SU-DHL-6 (cell line): ENCODE measurements around the gene PHETA1.
A peak's percentile ranks its signal among the peaks of the same experiment; 100 is the strongest.

Source experiments
- H2AFZ ChIP-seq: fragments of 200-600 bp; sonication (generic); 2 replicates; pipeline ENCODE4 v1.6.1; 2014; ENCODE audit warnings: low read depth, mild to moderate bottlenecking, moderate library complexity, mixed read lengths, antibody characterized with exemption, low read length; ENCODE audit not compliant: severe bottlenecking
- H3F3A ChIP-seq: fragments of 200-600 bp; shearing (Covaris generic); 2 replicates; pipeline ENCODE4 v1.6.0; 2016; ENCODE audit warnings: antibody characterized with exemption, mild to moderate bottlenecking; ENCODE audit not compliant: insufficient read depth
- H3K27ac ChIP-seq: fragments of 200-600 bp; sonication (generic); 2 replicates; pipeline ENCODE4 v1.5.1; 2016; ENCODE audit warnings: low read depth, mild to moderate bottlenecking, low read length, moderate library complexity, mixed read lengths
- H3K27me3 ChIP-seq: fragments of 200-600 bp; sonication (generic), shearing (Covaris generic); 2 replicates; pipeline ENCODE4 v1.6.0; 2014; ENCODE audit warnings: mild to moderate bottlenecking, low read length
- H3K36me3 ChIP-seq: fragments of 200-600 bp; sonication (generic); 2 replicates; pipeline ENCODE4 v1.6.1; 2014; ENCODE audit warnings: mild to moderate bottlenecking, low read length, mixed read lengths
- H3K4me2 ChIP-seq: fragments of 300-600, 200-600 bp; shearing (Covaris generic), sonication (generic); 2 replicates; pipeline ENCODE4 v1.6.0; 2014; ENCODE audit warnings: low read length, low read depth, mild to moderate bottlenecking; ENCODE audit not compliant: poor library complexity, severe bottlenecking
- H3K4me3 ChIP-seq: fragments of 200-600 bp; sonication (generic); 2 replicates; pipeline ENCODE4 v1.5.1; 2014; ENCODE audit warnings: antibody characterized with exemption, low read length, mild to moderate bottlenecking, mixed read lengths; ENCODE audit not compliant: insufficient read depth, poor library complexity, severe bottlenecking
- H3K79me2 ChIP-seq: fragments of 200-600 bp; sonication (generic); 2 replicates; pipeline ENCODE4 v1.6.1; 2014; ENCODE audit warnings: mild to moderate bottlenecking, low read length, moderate library complexity; ENCODE audit not compliant: insufficient read depth
- H3K9ac ChIP-seq: fragments of 200-600 bp; sonication (generic); 2 replicates; pipeline ENCODE4 v1.7.0; 2014; ENCODE audit warnings: mild to moderate bottlenecking, low read length
- H3K9me2 ChIP-seq: fragments of 200-600 bp; sonication (generic); replicated peaks from 2 replicates; pipeline ENCODE4 v1.6.1; 2014; ENCODE audit warnings: low read length; ENCODE audit not compliant: insufficient read depth
- H3K9me3 ChIP-seq: fragments of 200-600 bp; sonication (generic); 2 replicates; pipeline ENCODE4 v1.6.1; 2014; ENCODE audit warnings: low read length, mixed read lengths; ENCODE audit not compliant: insufficient read depth
- H4K20me1 ChIP-seq: fragments of 200-600 bp; sonication (generic); 2 replicates; pipeline ENCODE4 v1.6.1; 2014; ENCODE audit warnings: low read depth, mild to moderate bottlenecking, antibody characterized with exemption, low read length, moderate library complexity, mixed read lengths
- CTCF ChIP-seq: fragments of 200-600 bp; sonication (generic); IDR thresholded peaks from one replicate; pipeline ENCODE4 v1.5.1; 2017; ENCODE audit warnings: antibody characterized with exemption, mild to moderate bottlenecking, low read length, moderate library complexity; ENCODE audit not compliant: insufficient read depth, poor library complexity, severe bottlenecking
- EZH2phosphoT487 ChIP-seq: fragments of 200-600 bp; sonication (generic), shearing (Covaris generic); conservative IDR thresholded peaks from 2 replicates; pipeline ENCODE4 v1.6.1; 2018; ENCODE audit warnings: mild to moderate bottlenecking, antibody characterized with exemption, low read length, moderate library complexity, mixed read lengths

Gene PHETA1

GRCh38 chr12:111406474-111407376 is 37.8 kb upstream of the PHETA1 start:
- Histone ChIP-seq H3K36me3 (no peaks in the 10 kb centered on the region), H3K9me2 (no peaks in the 10 kb centered on the region), H3K27ac (peak overlapping the region; percentile 81), H3F3A (peaks cover 26% of the 10 kb centered on the region), H3K9me3 (no peaks in the 10 kb centered on the region), H3K4me2 (peak overlapping the region; percentile 79), H2AFZ (no peak overlapping the region), H4K20me1 (0 out of 2 replicates have a peak, but pooled peaks cover 7% of the 10 kb centered on the region), H3K79me2 (peaks cover 58% of the 10 kb centered on the region), H3K9ac (peak overlapping the region; percentile 92), H3K27me3 (no peaks in the 10 kb centered on the region), H3K4me3 (peak overlapping the region; percentile 66)
- TF ChIP-seq CTCF (no peak), EZH2phosphoT487 (no peak)

- Histone ChIP-seq H3K36me3 (no peaks in the 10 kb centered on the region), H2AFZ (peak within 1 kb of the TSS; percentile 6), H3K9me3 (no peaks in the 10 kb centered on the region), H3K9ac (peak within 1 kb of the TSS; percentile 92), H3K79me2 (peaks cover 50% of the 10 kb centered on the region), H3K27ac (peak within 1 kb of the TSS; percentile 91), H3K27me3 (no peaks in the 10 kb centered on the region), H3K4me3 (peak within 1 kb of the TSS; percentile 66), H3K4me2 (peak within 1 kb of the TSS; percentile 79), H4K20me1 (0 out of 2 replicates have a peak, but pooled peaks cover 7% of the 10 kb centered on the region), H3F3A (peaks cover 26% of the 10 kb centered on the region), H3K9me2 (no peaks in the 10 kb centered on the region)
- TF ChIP-seq EZH2phosphoT487 (no peak), CTCF (no peak)
Observed at GRCh38 chr12:111405859-111406473, 37.1 kb upstream of the PHETA1 start, which contains the start of gene SH2B3. Gene SH2B3 (plus strand): TSS chr12:111405923. CDS start chr12:111418146, 12,223 bp downstream.

GRCh38 chr12:111405149-111405858 is 36.4 kb upstream of the PHETA1 start:
- Histone ChIP-seq H3K27me3 (no peaks in the 10 kb centered on the region), H3K9me2 (no peaks in the 10 kb centered on the region), H4K20me1 (0 out of 2 replicates have a peak, but pooled peaks cover 7% of the 10 kb centered on the region), H3K9ac (peak overlapping the region; percentile 92), H2AFZ (peak overlapping the region; percentile 6), H3F3A (peaks cover 26% of the 10 kb centered on the region), H3K36me3 (no peaks in the 10 kb centered on the region), H3K79me2 (peaks cover 44% of the 10 kb centered on the region), H3K27ac (peak overlapping the region; percentile 91), H3K9me3 (no peaks in the 10 kb centered on the region), H3K4me2 (peak overlapping the region; percentile 62), H3K4me3 (peak overlapping the region; percentile 52)
- TF ChIP-seq CTCF (peak; percentile 43), EZH2phosphoT487 (no peak)
